HFFc6 (cell line): ENCODE measurements around the gene SLC4A5. TPM values are rescaled to one million over a fixed set of nuclear protein-coding genes. Genes with fewer than 3 reads are reported as not detected.

Experiments used
- DNase-seq: peaks from one replicate; pipeline ENCODE4 v3.0.0-alpha.2; 2018
- H3K27ac Mint-ChIP-seq: 2 replicates; pipeline ENCODE4 v1.8.0; 2020; ENCODE audit warnings: mild to moderate bottlenecking, mixed read lengths
- H3K27me3 Mint-ChIP-seq: 2 replicates; pipeline ENCODE4 v1.8.0; 2021; ENCODE audit warnings: mild to moderate bottlenecking, moderate library complexity, mixed read lengths; ENCODE audit not compliant: insufficient read depth
- H3K36me3 Mint-ChIP-seq: 2 replicates; pipeline ENCODE4 v1.8.0; 2021; ENCODE audit warnings: low read depth, mixed read lengths
- H3K4me1 Mint-ChIP-seq: 2 replicates; pipeline ENCODE4 v1.8.0; 2020; ENCODE audit warnings: low read depth, mixed read lengths
- H3K4me3 Mint-ChIP-seq: 2 replicates; pipeline ENCODE4 v1.8.0; 2020; ENCODE audit warnings: mild to moderate bottlenecking, moderate library complexity, mixed read lengths
- H3K9me3 Mint-ChIP-seq: 2 replicates; pipeline ENCODE4 v1.8.0; 2020; ENCODE audit warnings: mild to moderate bottlenecking, mixed read lengths
- CTCF ChIP-seq: fragments of 200-600 bp; sonication (generic); IDR thresholded peaks from 2 replicates; pipeline ENCODE4 v1.5.0; 2021; ENCODE audit warnings: antibody characterized with exemption, mild to moderate bottlenecking
- total RNA-seq, 6 experiments: library from RNA; stranded (reverse); fragmentation: NEBNext Ultra II Directional; extraction: Animal tissue kit (Norgen Biotek cat#: 25700); gene quantifications; 2 replicates in 1 of 6; 3 replicates in 5 of 6; pipeline ENCODE4 v1.2.3, GENCODE V29; 2021

Gene SLC4A5
- total RNA-seq, 6 experiments from 2014 or later = 0.19 to 0.40 (median 0.31) TPM; not detected in 3

GRCh38 chr2:74314107-74314506 lies 29.1 kb downstream of the SLC4A5 start:
- Mint-ChIP-seq H3K27me3 (peaks cover 19% of the 10 kb centered on the region), H3K36me3 (no peaks in the 10 kb centered on the region), H3K27ac (no peak overlapping the region), H3K4me1 (no peaks in the 10 kb centered on the region), H3K9me3 (no peaks in the 10 kb centered on the region), H3K4me3 (no peak overlapping the region)
- no peak for TF ChIP-seq CTCF
- no peak for DNase-seq

- H3K27me3 Mint-ChIP-seq = peaks cover 19% of the 10 kb centered on the region
- no peak overlapping the region for H3K4me3 Mint-ChIP-seq
- TF ChIP-seq CTCF = no peak
- H3K9me3 Mint-ChIP-seq = no peaks in the 10 kb centered on the region
- no peaks in the 10 kb centered on the region for H3K4me1 Mint-ChIP-seq
- no peaks in the 10 kb centered on the region for H3K36me3 Mint-ChIP-seq
- DNase-seq = no peak
- H3K27ac Mint-ChIP-seq = no peak overlapping the region
These were observed 29.7 kb downstream of the SLC4A5 start for GRCh38 chr2:74313497-74313896.

GRCh38 chr2:74312913-74313312 lies 30.3 kb downstream of the SLC4A5 start:
- Mint-ChIP-seq H3K27me3 (peaks cover 19% of the 10 kb centered on the region), H3K4me1 (no peaks in the 10 kb centered on the region), H3K4me3 (no peak overlapping the region), H3K9me3 (no peaks in the 10 kb centered on the region), H3K27ac (no peak overlapping the region), H3K36me3 (no peaks in the 10 kb centered on the region)
- no peak for DNase-seq
- TF ChIP-seq CTCF = no peak

GRCh38 chr2:74307720-74308119 lies 35.5 kb downstream of the SLC4A5 start:
- no peak for DNase-seq
- no peak for TF ChIP-seq CTCF
- H3K4me1 Mint-ChIP-seq = no peaks in the 10 kb centered on the region
- H3K9me3 Mint-ChIP-seq = no peaks in the 10 kb centered on the region
- no peaks in the 10 kb centered on the region for H3K36me3 Mint-ChIP-seq
- H3K27me3 Mint-ChIP-seq = peaks cover 16% of the 10 kb centered on the region
- H3K27ac Mint-ChIP-seq = no peak overlapping the region
- H3K4me3 Mint-ChIP-seq = no peak overlapping the region

GRCh38 chr2:74304332-74305148 lies 38.7 kb downstream of the SLC4A5 start:
- TF ChIP-seq CTCF = no peak
- H3K9me3 Mint-ChIP-seq = no peaks in the 10 kb centered on the region
- H3K4me1 Mint-ChIP-seq = no peaks in the 10 kb centered on the region
- H3K27me3 Mint-ChIP-seq = peaks cover 18% of the 10 kb centered on the region
- no peak for DNase-seq
- H3K36me3 Mint-ChIP-seq = no peaks in the 10 kb centered on the region
- H3K4me3 Mint-ChIP-seq = no peak overlapping the region
- no peak overlapping the region for H3K27ac Mint-ChIP-seq
